Mesodermal cell (in vitro differentiated cells): ENCODE measurements around the gene SRC.

Source experiments
- H3K27ac ChIP-seq: 2 replicates; pipeline ENCODE4 v1.7.0; 2013; ENCODE audit warnings: mild to moderate bottlenecking, low read depth, low read length, moderate library complexity; ENCODE audit not compliant: severe bottlenecking
- H3K36me3 ChIP-seq: 2 replicates; pipeline ENCODE4 v1.7.1; 2013; ENCODE audit warnings: mild to moderate bottlenecking, low read length, moderate library complexity; ENCODE audit not compliant: control insufficient read depth, insufficient read depth
- H3K4me1 ChIP-seq: one replicate; pipeline ENCODE4 v1.7.1; 2013; ENCODE audit warnings: mild to moderate bottlenecking, low read length; ENCODE audit not compliant: insufficient read depth, control insufficient read depth, poor library complexity, severe bottlenecking
- H3K4me3 ChIP-seq: 2 replicates; pipeline ENCODE4 v1.7.0; 2013; ENCODE audit warnings: low read length, control low read depth, mild to moderate bottlenecking; ENCODE audit not compliant: insufficient read depth, poor library complexity, severe bottlenecking; ENCODE audit errors: extremely low read depth
- H3K9me3 ChIP-seq: 2 replicates; pipeline ENCODE4 v1.7.1; 2013; ENCODE audit warnings: mild to moderate bottlenecking, low read length, moderate library complexity; ENCODE audit not compliant: control insufficient read depth
- WGBS, 2 experiments: methylation state at CpG; one replicate each; pipeline ENCODE4 v1.1.5; 2013; ENCODE audit warnings: missing lambda C conversion rate in 2 of 2; ENCODE audit not compliant: insufficient coverage in 2 of 2; 5-methylcytosine and 5-hydroxymethylcytosine counted together

The SRC gene

GRCh38 chr20:37450344-37450743 is 104.4 kb downstream of the SRC start:
- Histone ChIP-seq H3K27ac (no peak overlapping the region), H3K9me3 (peaks cover 4% of the 10 kb centered on the region), H3K4me3 (no peak overlapping the region), H3K4me1 (no peaks in the 10 kb centered on the region), H3K36me3 (no peaks in the 10 kb centered on the region)

GRCh38 chr20:37451616-37452015 is 105.7 kb downstream of the SRC start:
- 75 to 93% methylated on average over 2 of the region's 2 CpGs for WGBS, 2 experiments
- Histone ChIP-seq H3K4me1 (no peaks in the 10 kb centered on the region), H3K4me3 (no peak overlapping the region), H3K9me3 (peaks cover 5% of the 10 kb centered on the region), H3K36me3 (no peaks in the 10 kb centered on the region), H3K27ac (no peak overlapping the region)

- Histone ChIP-seq H3K4me1 (no peaks in the 10 kb centered on the region), H3K4me3 (no peak overlapping the region), H3K27ac (no peak overlapping the region), H3K9me3 (peaks cover 9% of the 10 kb centered on the region), H3K36me3 (no peaks in the 10 kb centered on the region)
- 75 to 86% methylated on average over 2 to 3 of the region's 3 CpGs for WGBS, 2 experiments
Observed at GRCh38 chr20:37452236-37452635, 106.3 kb downstream of the SRC start.

- no peak overlapping the region for H3K27ac ChIP-seq
- no peaks in the 10 kb centered on the region for H3K36me3 ChIP-seq
- 13 to 65% methylated on average over 1 to 2 of the region's 3 CpGs for WGBS, 2 experiments
- no peak overlapping the region for H3K4me3 ChIP-seq
- peaks cover 9% of the 10 kb centered on the region for H3K9me3 ChIP-seq
- no peaks in the 10 kb centered on the region for H3K4me1 ChIP-seq
Observed at GRCh38 chr20:37453288-37453687, 107.3 kb downstream of the SRC start.

GRCh38 chr20:37453836-37454235 is 107.9 kb downstream of the SRC start:
- Histone ChIP-seq H3K27ac (no peak overlapping the region), H3K9me3 (peaks cover 13% of the 10 kb centered on the region), H3K4me3 (no peak overlapping the region), H3K36me3 (no peaks in the 10 kb centered on the region), H3K4me1 (no peaks in the 10 kb centered on the region)
- 91 to 93% methylated on average over 5 of the region's 5 CpGs for WGBS, 2 experiments

- Histone ChIP-seq H3K27ac (no peak overlapping the region), H3K9me3 (peaks cover 16% of the 10 kb centered on the region), H3K4me1 (no peaks in the 10 kb centered on the region), H3K4me3 (no peak overlapping the region), H3K36me3 (no peaks in the 10 kb centered on the region)
Observed at GRCh38 chr20:37454636-37455385, 108.9 kb downstream of the SRC start.
